GM23338 (cell line): ENCODE data around the gene CCDC28B. TPM values are rescaled to one million over a fixed set of nuclear protein-coding genes. Genes with fewer than 3 reads are reported as not detected.

ENCODE experiments used
- ATAC-seq: fragments of 200-7000 bp; cut with Tn5 transposase; 3 replicates; pipeline ENCODE4 v1.9.1; 2020
- DNase-seq: peaks from one replicate; pipeline ENCODE4 v3.0.0-alpha.2; 2015; ENCODE audit warnings: low spot score
- H2AFZ ChIP-seq: fragments of 200-600 bp; sonication (generic); 2 replicates; pipeline ENCODE4 v1.8.0; 2016; ENCODE audit warnings: antibody characterized with exemption, mild to moderate bottlenecking, moderate library complexity
- H3F3A ChIP-seq: fragments of 200-600 bp; sonication (generic); replicated peaks from 2 replicates; pipeline ENCODE4 v1.8.0; 2017; ENCODE audit warnings: antibody characterized with exemption, mixed run types, low read depth
- H3K27ac ChIP-seq: fragments of 200-600 bp; sonication (generic); 2 replicates; pipeline ENCODE4 v1.6.1; 2016; ENCODE audit warnings: low read depth
- H3K27me3 ChIP-seq: fragments of 200-600 bp; sonication (generic); 2 replicates; pipeline ENCODE4 v1.8.0; 2016; ENCODE audit warnings: mild to moderate bottlenecking, mixed run types, moderate library complexity; ENCODE audit not compliant: insufficient read depth
- H3K36me3 ChIP-seq: fragments of 200-600 bp; sonication (generic); 2 replicates; pipeline ENCODE4 v1.8.0; 2016; ENCODE audit warnings: mild to moderate bottlenecking; ENCODE audit not compliant: insufficient read depth
- H3K4me1 ChIP-seq: fragments of 200-600 bp; sonication (generic); 2 replicates; pipeline ENCODE4 v1.8.0; 2016; ENCODE audit warnings: mild to moderate bottlenecking, moderate library complexity; ENCODE audit not compliant: insufficient read depth
- H3K4me2 ChIP-seq: fragments of 200-600 bp; sonication (generic); 2 replicates; pipeline ENCODE4 v1.7.1; 2017; ENCODE audit warnings: mixed run types
- H3K4me3 ChIP-seq: fragments of 200-600 bp; sonication (generic); 2 replicates; pipeline ENCODE4 v1.6.1; 2016; ENCODE audit warnings: mixed run types
- H3K79me2 ChIP-seq: fragments of 200-600 bp; sonication (generic); replicated peaks from 2 replicates; pipeline ENCODE4 v1.8.0; 2017; ENCODE audit warnings: mild to moderate bottlenecking; ENCODE audit not compliant: insufficient read depth
- H3K9me2 ChIP-seq: fragments of 200-600 bp; sonication (generic); 2 replicates; pipeline ENCODE4 v1.8.0; 2017; ENCODE audit not compliant: insufficient read depth
- H4K20me1 ChIP-seq: fragments of 200-600 bp; sonication (generic); replicated peaks from 2 replicates; pipeline ENCODE4 v1.8.0; 2017; ENCODE audit warnings: mild to moderate bottlenecking; ENCODE audit not compliant: insufficient read depth
- H3K27ac Mint-ChIP-seq: 2 replicates; pipeline ENCODE4 v1.8.0; 2020; ENCODE audit warnings: inconsistent platforms, mild to moderate bottlenecking, moderate library complexity, mixed read lengths
- H3K27me3 Mint-ChIP-seq: 3 replicates; pipeline ENCODE4 v1.8.0; 2022; ENCODE audit warnings: low read depth, mild to moderate bottlenecking, moderate library complexity, mixed read lengths, inconsistent platforms; ENCODE audit not compliant: insufficient read depth, poor library complexity
- H3K36me3 Mint-ChIP-seq: 3 replicates; pipeline ENCODE4 v1.8.0; 2021; ENCODE audit warnings: low read depth, mild to moderate bottlenecking, inconsistent platforms, moderate library complexity, mixed read lengths
- H3K4me1 Mint-ChIP-seq: 3 replicates; pipeline ENCODE4 v1.8.0; 2020; ENCODE audit warnings: mild to moderate bottlenecking, inconsistent platforms, mixed read lengths
- H3K4me3 Mint-ChIP-seq: 3 replicates; pipeline ENCODE4 v1.8.0; 2021; ENCODE audit warnings: moderate library complexity, mild to moderate bottlenecking, inconsistent platforms, mixed read lengths
- H3K9me3 Mint-ChIP-seq: 3 replicates; pipeline ENCODE4 v1.8.0; 2020; ENCODE audit warnings: moderate library complexity, mild to moderate bottlenecking, inconsistent platforms, mixed read lengths
- CTCF ChIP-seq, 2 experiments: fragments of 200-600 bp in 1 of 2; sonication (generic) in 1 of 2; conservative IDR thresholded peaks; 2 replicates each; pipeline versions ENCODE4 v1.5.1 to v1.6.1; 2016 to 2017; ENCODE audit warnings: antibody characterized with exemption in 2 of 2, low read depth in 2 of 2, mild to moderate bottlenecking in 2 of 2, moderate library complexity in 1 of 2
- ETS1 ChIP-seq: IDR thresholded peaks from 2 replicates; pipeline ENCODE4 v1.6.1; 2016; ENCODE audit warnings: antibody characterized with exemption
- EZH2 ChIP-seq: fragments of 200-600 bp; sonication (generic); IDR thresholded peaks from one replicate; pipeline ENCODE4 v1.8.0; 2017; ENCODE audit warnings: antibody characterized with exemption, mild to moderate bottlenecking, low read depth; ENCODE audit not compliant: unreplicated experiment
- JUNB ChIP-seq: IDR thresholded peaks from one replicate; pipeline ENCODE4 v1.6.1; 2016; ENCODE audit warnings: antibody characterized with exemption; ENCODE audit not compliant: unreplicated experiment
- NANOG ChIP-seq: IDR thresholded peaks from 2 replicates; pipeline ENCODE4 v1.6.1; 2016; ENCODE audit warnings: antibody characterized with exemption, borderline replicate concordance
- POLR2AphosphoS5 ChIP-seq: IDR thresholded peaks from 2 replicates; pipeline ENCODE4 v1.6.1; 2016; ENCODE audit warnings: antibody characterized with exemption, low read depth
- REST ChIP-seq: IDR thresholded peaks from one replicate; pipeline ENCODE4 v1.6.1; 2018; ENCODE audit warnings: antibody characterized with exemption; ENCODE audit not compliant: unreplicated experiment
- STAT1 ChIP-seq: IDR thresholded peaks from one replicate; pipeline ENCODE4 v1.6.1; 2016; ENCODE audit warnings: antibody characterized with exemption; ENCODE audit not compliant: unreplicated experiment
- ZNF114 ChIP-seq: fragments of 250-450 bp; sonication (Bioruptor Pico); IDR thresholded peaks from 2 replicates; pipeline ENCODE4 v1.5.0; 2020; ENCODE audit warnings: mild to moderate bottlenecking, moderate library complexity
- ZNF462 ChIP-seq: fragments of 250-450 bp; sonication (Bioruptor Pico); IDR thresholded peaks from 2 replicates; pipeline ENCODE4 v1.5.0; 2020; ENCODE audit warnings: mild to moderate bottlenecking, moderate library complexity
- polyA plus RNA-seq: library from polyadenylated mRNA; unstranded; fragments of >200 nt; fragmentation: Nextera tagmentation; extraction: Ambion mirVana; gene quantifications from 2 replicates; pipeline ENCODE4 v1.2.1, GENCODE V29; 2016
- total RNA-seq: library from RNA; depleted of rRNA; stranded (reverse); fragments of >200 nt; shearing (Covaris generic); gene quantifications from 2 replicates; pipeline ENCODE4 v1.2.3, GENCODE V29; 2014

CCDC28B gene
- total and polyA plus RNA-seq, 2 experiments from 2014 or later: 8.7 to 35.2 TPM

GRCh38 chr1:32216566-32216965 is 16.2 kb downstream of the CCDC28B start:
- Histone ChIP-seq H3K27ac (no peak overlapping the region), H3K4me3 (no peak overlapping the region), H3F3A (no peaks in the 10 kb centered on the region), H2AFZ (no peak overlapping the region), H3K36me3 (no peaks in the 10 kb centered on the region), H4K20me1 (no peaks in the 10 kb centered on the region), H3K4me1 (peaks cover 10% of the 10 kb centered on the region), H3K4me2 (no peak overlapping the region), H3K79me2 (peaks cover 6% of the 10 kb centered on the region; the same call in 1 of the 2 replicates), H3K9me2 (no peaks in the 10 kb centered on the region), H3K27me3 (no peaks in the 10 kb centered on the region)
- peaks cover 24% of the 10 kb centered on the region for H3K36me3 Mint-ChIP-seq
- ATAC-seq (no peak), DNase-seq (no peak)
- H3K27me3 Mint-ChIP-seq: peaks cover 9% of the 10 kb centered on the region
- no peak overlapping the region for H3K4me3 Mint-ChIP-seq
- no peak overlapping the region for H3K27ac Mint-ChIP-seq
- H3K9me3 Mint-ChIP-seq: no peaks in the 10 kb centered on the region
- H3K4me1 Mint-ChIP-seq: peaks cover 11% of the 10 kb centered on the region
- TF ChIP-seq ZNF114: no peak

- ATAC-seq (no peak), DNase-seq (no peak)
- no peak overlapping the region for H2AFZ ChIP-seq
- H3K4me3 ChIP-seq: no peak overlapping the region
- no peak overlapping the region for H3K27ac ChIP-seq
- H3K27me3 Mint-ChIP-seq: peaks cover 14% of the 10 kb centered on the region
- peaks cover 23% of the 10 kb centered on the region for H3K79me2 ChIP-seq
- no peaks in the 10 kb centered on the region for H3K9me3 Mint-ChIP-seq
- H3K27me3 ChIP-seq: no peaks in the 10 kb centered on the region
- 0 out of 2 replicates have a peak, but pooled peaks cover 5% of the 10 kb centered on the region for H4K20me1 ChIP-seq
- no peak overlapping the region for H3K4me3 Mint-ChIP-seq
- peaks cover 10% of the 10 kb centered on the region for H3K4me1 ChIP-seq
- H3K36me3 Mint-ChIP-seq: peaks cover 36% of the 10 kb centered on the region
- H3K9me2 ChIP-seq: no peaks in the 10 kb centered on the region
- H3K4me2 ChIP-seq: no peak overlapping the region
- H3F3A ChIP-seq: peaks cover 7% of the 10 kb centered on the region
- no peak overlapping the region for H3K27ac Mint-ChIP-seq
- peaks cover 15% of the 10 kb centered on the region for H3K4me1 Mint-ChIP-seq
- peaks cover 7% of the 10 kb centered on the region; the same call in 1 of the 2 replicates for H3K36me3 ChIP-seq
- no peak for TF ChIP-seq STAT1
- TF ChIP-seq CTCF (conservative IDR thresholded peaks at IDR 0.05; ENCODE audit: low read depth in 2 of 2): no peak
- no peak for TF ChIP-seq NANOG
- TF ChIP-seq EZH2: no peak
- no peak for TF ChIP-seq JUNB
- TF ChIP-seq POLR2AphosphoS5: no peak
- TF ChIP-seq ZNF462: no peak
- TF ChIP-seq ETS1: no peak
- TF ChIP-seq REST: no peak
- TF ChIP-seq ZNF114: no peak
Measured at GRCh38 chr1:32219022-32219421, 18.6 kb downstream of the CCDC28B start.
